Tibial artery (tissue), 4 donors: Measurements from ENCODE around the gene ABCC1.

Source experiments
- DNase-seq, 2 donors: peaks; one replicate each; pipeline ENCODE4 v3.0.0-alpha.2; 2019
- H3K27ac ChIP-seq, 2 donors: fragments of 200-600 bp; sonication (generic) in 1 of 2; 1 replicate in 1 of 2; 2 replicates in 1 of 2; pipeline ENCODE4 v1.5.1; 2018 to 2019; ENCODE audit warnings: mild to moderate bottlenecking in 1 of 2
- H3K27me3 ChIP-seq, 2 donors: fragments of 200-600 bp; sonication (generic) in 1 of 2; one replicate each; pipeline versions ENCODE4 v1.5.1 to v1.6.0; 2016 to 2019
- H3K36me3 ChIP-seq, 3 donors: fragments of 200-600 bp; sonication (generic) in 2 of 3; one replicate each; pipeline ENCODE4 v1.5.1; 2016 to 2019; ENCODE audit warnings: mild to moderate bottlenecking in 2 of 3
- H3K4me1 ChIP-seq, 4 donors: fragments of 200-600 bp; sonication (generic) in 2 of 4; 1 replicate in 3 of 4; 2 replicates in 1 of 4; pipeline ENCODE4 v1.5.1; 2016 to 2019
- H3K4me3 ChIP-seq, 2 donors: fragments of 200-600 bp; sonication (generic) in 1 of 2; 1 replicate in 1 of 2; 2 replicates in 1 of 2; pipeline ENCODE4 v1.5.1; 2018 to 2019; ENCODE audit warnings: mild to moderate bottlenecking in 2 of 2
- H3K9me3 ChIP-seq, 3 donors: fragments of 200-600 bp; sonication (generic) in 1 of 3; one replicate each; pipeline ENCODE4 v1.5.1; 2016 to 2019
- CTCF ChIP-seq, 2 experiments: fragments of 200-600 bp in 1 of 2; fragments of 450-650 bp in 1 of 2; IDR thresholded peaks; one replicate each; pipeline ENCODE4 v1.5.1; 2017 to 2019; ENCODE audit warnings: antibody characterized with exemption in 2 of 2, mild to moderate bottlenecking in 1 of 2, moderate library complexity in 1 of 2
- intact Hi-C: fragments of 100-400 bp; cut with DNase I; formaldehyde crosslinking; loops from one replicate; pipeline ENCODE4 v1.15.0; 2023; ENCODE audit warnings: low total_unique reads

ABCC1 gene

DNA sequence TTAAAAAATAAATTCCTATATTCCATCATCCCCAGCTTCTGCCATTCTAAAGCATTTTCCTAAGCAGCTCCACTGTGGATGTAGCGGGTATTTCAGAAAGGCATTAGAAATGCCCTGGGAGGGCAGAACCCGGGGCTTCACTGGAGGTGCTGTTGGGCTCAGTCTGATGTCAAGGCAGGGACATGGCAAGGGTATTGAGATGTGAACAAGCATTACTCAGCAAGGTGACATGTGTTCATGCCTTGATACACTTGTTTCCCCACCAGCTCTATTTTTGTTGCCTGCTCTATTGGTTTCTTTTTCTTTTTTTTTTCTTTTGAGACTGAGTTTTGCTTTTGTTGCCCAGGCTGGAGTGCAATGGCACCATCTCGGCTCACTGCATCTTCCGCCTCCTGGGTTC is 35.7 kb downstream of the ABCC1 start:
- intact Hi-C loops: no loop called here
- Histone ChIP-seq H3K27me3 (no peaks in the 10 kb centered on the region), H3K36me3 (no peaks in the 10 kb centered on the region), H3K27ac (no peak overlapping the region), H3K9me3 (no peaks in the 10 kb centered on the region), H3K4me1 (peaks cover 5 to 58% (median 29%) of the 10 kb centered on the region in 4 donors), H3K4me3 (no peak overlapping the region)
- no peak for TF ChIP-seq CTCF (IDR thresholded peaks at IDR 0.05)
- DNase-seq: no peak

DNA sequence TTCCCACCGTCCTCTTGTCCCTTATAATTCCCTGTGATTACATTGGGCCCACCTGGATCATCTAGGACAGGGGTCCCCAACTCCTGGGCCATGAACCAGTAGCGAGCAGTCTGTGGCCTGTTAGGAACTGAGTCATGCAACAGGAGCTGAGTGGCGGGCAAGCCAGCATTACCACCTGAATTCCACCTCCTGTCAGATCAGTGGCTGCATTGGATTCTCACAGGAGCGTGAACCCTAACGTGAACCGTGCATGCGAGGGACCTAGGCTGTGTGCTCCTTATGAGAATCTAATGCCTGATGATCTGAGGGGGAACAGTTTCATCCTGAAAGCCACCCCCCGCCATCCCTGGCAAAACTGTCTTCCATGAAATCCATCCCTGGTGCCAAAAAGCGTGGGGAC is 36.8 kb downstream of the ABCC1 start:
- Histone ChIP-seq H3K36me3 (no peaks in the 10 kb centered on the region), H3K4me1 (peaks cover 5 to 52% (median 20%) of the 10 kb centered on the region in 4 donors), H3K4me3 (no peak overlapping the region), H3K27ac (no peak overlapping the region), H3K27me3 (no peaks in the 10 kb centered on the region), H3K9me3 (no peaks in the 10 kb centered on the region)
- no peak for DNase-seq
- intact Hi-C loops: no loop called here
- no peak for TF ChIP-seq CTCF (IDR thresholded peaks at IDR 0.05)

DNA sequence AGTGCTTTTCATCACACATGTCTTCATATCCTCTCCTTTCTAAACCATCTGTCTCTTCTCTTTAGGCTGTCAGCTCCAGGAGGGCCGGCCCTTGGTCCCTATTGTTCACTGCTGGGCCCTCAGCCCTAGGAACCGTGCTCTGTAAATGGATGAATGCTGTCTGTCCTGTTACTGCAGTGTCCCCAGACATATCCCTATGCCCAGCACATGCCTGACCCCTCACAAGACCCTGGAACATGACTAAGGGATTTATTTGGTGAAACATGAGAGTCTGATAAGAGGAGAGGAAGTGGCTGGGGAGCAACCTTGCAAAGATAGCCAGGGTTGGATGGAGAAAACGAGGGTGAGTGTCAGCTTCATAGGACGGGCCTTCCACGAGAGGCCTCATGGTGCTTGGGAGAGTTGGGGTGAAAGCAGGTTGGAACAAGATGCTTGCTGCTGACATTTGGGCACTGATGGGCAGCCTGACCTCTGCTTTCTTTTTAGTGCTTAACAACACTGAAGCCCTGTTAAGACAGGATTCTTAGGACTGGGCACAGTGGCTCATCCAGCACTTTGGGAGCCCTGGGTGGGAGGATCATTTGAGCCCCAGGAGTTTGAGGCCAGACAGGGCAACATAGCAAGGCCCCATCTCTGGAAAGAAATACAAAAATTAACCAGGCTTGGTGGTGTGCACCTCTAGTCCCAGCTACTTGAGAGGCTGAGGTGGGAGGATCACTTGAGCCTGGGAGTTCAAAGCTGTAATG is 39.0 kb downstream of the ABCC1 start:
- DNase-seq: no peak
- intact Hi-C loops: no loop called here
- Histone ChIP-seq H3K4me1 (peaks cover 5 to 52% (median 18%) of the 10 kb centered on the region in 4 donors), H3K27me3 (no peaks in the 10 kb centered on the region), H3K36me3 (no peaks in the 10 kb centered on the region), H3K9me3 (no peaks in the 10 kb centered on the region), H3K4me3 (no peak overlapping the region), H3K27ac (peak overlapping the region; percentile 62 to 67)
- no peak for TF ChIP-seq CTCF (IDR thresholded peaks at IDR 0.05)

DNA sequence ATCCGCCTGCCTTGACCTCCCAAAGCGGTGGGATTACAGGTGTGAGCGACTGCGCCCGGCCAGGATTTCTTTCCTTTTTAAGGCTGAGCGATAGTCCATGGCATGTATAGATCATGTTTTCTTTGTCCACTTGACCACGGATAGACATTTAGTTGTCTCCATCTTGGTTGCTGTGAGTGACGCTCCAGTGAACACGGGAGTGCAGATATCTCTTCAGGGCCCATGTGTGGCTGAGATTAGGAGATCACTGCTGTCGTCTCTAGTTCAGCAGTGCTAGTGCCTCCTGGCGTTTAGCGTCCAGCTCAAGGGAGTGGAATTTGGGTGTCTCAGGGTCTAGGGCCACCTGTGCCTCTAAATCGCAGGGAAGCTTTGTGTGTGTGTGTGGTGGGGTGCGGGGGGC is 41.5 kb downstream of the ABCC1 start:
- peaks cover 5 to 63% (median 31%) of the 10 kb centered on the region in 4 donors for H3K4me1 ChIP-seq
- no peak overlapping the region for H3K27ac ChIP-seq
- TF ChIP-seq CTCF (IDR thresholded peaks at IDR 0.05): no peak
- intact Hi-C loops: no loop called here
- no peaks in the 10 kb centered on the region for H3K9me3 ChIP-seq
- no peaks in the 10 kb centered on the region for H3K27me3 ChIP-seq
- H3K36me3 ChIP-seq: no peaks in the 10 kb centered on the region
- no peak overlapping the region for H3K4me3 ChIP-seq
- no peak for DNase-seq

- Histone ChIP-seq H3K4me1 (peaks cover 5 to 83% (median 40%) of the 10 kb centered on the region in 4 donors), H3K27ac (peak overlapping the region; percentile 47 to 57), H3K36me3 (no peaks in the 10 kb centered on the region), H3K27me3 (no peaks in the 10 kb centered on the region), H3K4me3 (no peak overlapping the region), H3K9me3 (no peaks in the 10 kb centered on the region)
- intact Hi-C loops: no loop called here
- no peak for TF ChIP-seq CTCF (IDR thresholded peaks at IDR 0.05)
- no peak for DNase-seq
Observed at GRCh38 chr16:15993128-15993527, 43.7 kb downstream of the ABCC1 start.
